ENCODE data around the gene FAM149A.

FAM149A gene

GRCh38 chr4:186166852-186167512 lies 62.5 kb downstream of the FAM149A start:
- no peak for DNase-seq

- no peak for DNase-seq
These were observed 63.1 kb downstream of the FAM149A start for GRCh38 chr4:186167605-186168004.

- no peak for DNase-seq
These were observed 64.2 kb downstream of the FAM149A start for GRCh38 chr4:186168750-186169149.

DNA sequence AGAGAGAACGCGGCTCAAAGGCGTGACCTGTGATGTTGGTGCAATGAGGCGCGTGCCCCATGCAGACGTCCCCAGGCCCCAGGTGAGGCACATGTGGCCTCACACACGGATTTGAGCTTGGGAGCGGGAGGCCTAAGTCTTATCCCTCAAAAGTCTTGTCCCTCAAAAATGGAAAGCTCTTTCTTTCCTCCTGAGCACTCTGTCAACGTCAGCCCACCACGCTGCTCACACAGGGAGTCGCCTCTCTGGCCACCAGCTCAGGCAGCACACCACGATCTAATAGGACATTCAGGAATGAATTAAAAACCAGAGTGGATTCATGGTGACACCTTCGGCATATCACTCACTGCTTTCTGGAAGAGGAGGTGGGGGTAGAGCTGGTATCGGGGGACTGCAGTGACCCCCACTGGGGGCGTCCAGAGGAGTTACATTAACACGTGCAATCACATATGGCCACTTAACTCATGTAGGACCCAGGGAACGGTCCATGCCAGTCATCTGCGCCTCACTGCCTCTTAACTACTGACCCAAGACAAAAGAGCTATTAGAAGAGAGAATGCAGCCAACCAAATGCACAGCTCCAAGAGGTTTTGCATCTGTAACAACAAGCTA lies 64.9 kb downstream of the FAM149A start:
- no peak for DNase-seq

DNA sequence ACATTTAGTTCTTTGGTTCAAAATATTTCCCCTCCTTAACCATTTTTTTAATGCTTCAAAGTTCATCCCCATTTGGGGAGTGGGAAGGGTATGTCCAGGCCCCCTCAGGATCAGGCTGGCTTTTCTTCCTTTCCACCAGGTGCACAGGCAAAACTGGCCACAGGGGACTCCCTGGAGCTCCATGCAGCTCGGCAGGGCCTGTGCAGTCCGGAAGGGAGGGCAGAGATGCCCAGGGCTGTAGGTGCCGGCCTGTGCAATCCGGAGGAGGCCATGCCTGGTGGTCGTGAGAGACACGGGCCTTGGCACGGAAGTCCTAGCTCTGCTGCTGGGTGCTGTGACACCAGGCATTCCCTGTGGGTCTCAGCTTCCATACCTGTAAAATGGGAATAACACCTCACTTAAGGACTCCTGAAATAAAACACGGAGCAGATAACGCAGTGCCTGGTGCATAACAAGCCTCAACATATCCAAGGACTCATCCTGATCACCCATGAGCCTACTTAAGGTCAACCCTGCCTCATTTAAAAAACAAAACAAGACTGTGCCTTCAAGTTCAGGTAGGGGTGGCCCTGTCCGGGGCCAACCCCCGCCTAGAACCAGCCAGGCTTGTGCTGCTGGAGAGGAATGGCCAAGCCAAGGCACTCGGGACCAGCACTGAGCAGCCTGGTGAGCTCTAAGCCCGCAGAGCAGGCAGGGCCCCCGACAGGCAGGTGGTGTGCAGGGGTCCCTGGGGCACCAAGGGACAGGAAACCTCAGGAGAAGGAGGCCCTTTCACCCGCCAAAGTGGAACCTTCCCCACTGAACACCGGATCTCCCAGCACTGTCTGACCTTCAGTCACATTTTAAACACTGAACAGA lies 65.7 kb downstream of the FAM149A start:
- DNase-seq, result no peak

DNA sequence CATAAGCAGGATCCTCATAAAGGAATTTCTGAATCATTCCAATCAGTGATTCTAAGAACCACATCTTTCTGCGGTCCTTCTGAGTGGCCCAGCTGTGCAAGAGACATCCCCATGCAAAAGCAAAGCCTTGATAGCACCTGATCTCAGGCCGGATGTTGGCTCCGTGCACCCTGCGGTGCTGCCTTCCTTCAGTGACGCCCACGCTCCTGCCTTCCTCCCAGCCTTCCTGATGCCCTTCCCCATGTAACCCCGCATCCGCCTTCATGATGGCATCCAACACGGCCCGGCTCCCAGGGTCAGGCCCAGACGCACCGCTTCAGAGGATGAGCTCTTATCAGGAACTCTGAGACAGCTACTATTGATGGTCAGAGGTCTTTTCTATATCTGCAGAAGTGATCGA lies 66.5 kb downstream of the FAM149A start:
- DNase-seq, result no peak

GRCh38 chr4:186172546-186172945 lies 68.0 kb downstream of the FAM149A start:
- DNase-seq, result no peak

- DNase-seq, result no peak
These were observed 83.6 kb downstream of the FAM149A start for GRCh38 chr4:186188107-186188506.

DNA sequence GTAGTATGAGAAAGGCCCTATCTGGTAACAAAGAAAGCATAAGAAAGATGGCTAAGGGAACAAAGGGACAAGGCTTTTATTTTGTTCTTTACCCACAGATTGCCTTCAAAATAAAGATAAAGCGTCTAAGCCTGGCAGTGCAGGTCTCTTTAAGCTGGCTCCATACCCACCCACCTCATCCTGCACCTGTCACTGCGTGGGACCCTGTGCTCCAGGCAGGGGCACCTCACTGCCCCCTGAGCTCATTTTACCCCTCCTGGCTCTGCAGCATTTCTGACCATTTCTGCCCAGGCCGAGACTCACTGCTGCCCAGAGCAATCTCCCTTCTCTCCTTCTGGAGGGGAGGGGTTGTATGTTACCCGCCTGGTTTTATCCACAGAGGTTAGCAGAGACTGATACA lies 85.2 kb downstream of the FAM149A start:
- DNase-seq, result no peak

DNA sequence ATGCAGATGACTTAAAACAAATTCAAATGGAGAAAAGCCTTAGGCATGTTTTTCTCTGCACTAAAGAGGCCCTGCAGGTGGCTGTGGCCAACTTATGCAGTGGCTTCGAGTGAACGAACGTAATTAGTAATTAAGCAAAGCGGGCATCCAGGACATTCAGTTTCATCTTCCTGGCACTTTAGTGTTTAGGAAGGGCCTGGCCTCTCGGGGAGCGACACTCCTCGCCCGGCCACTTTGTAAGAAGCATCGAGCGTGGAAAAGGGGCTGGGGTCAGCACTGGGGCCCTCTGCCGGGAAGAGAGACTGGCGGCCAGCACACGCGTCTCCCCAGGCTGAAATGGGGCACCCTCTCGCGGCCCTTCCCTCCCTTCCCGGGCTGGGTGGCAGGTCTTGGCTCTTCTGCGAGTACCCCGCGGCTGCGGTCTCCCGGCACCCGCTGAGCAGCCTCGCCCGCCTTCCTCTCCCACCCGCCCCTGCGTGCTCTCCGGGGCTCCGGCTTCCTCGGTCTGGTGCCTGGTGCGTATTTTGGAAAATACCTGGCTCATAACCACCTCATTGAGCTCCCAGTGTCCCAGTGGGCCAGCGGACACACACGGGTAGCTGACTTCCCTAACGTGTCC lies 86.2 kb downstream of the FAM149A start:
- DNase-seq, result no peak

- DNase-seq, result peak; percentile 94
These were observed 86.9 kb downstream of the FAM149A start, which contains the start of gene CYP4V2 for GRCh38 chr4:186191200-186192065. TSS of gene CYP4V2 (plus strand) at chr4:186191567. CDS start at chr4:186191824, 257 bp downstream.

GRCh38 chr4:186192066-186192612 lies 87.6 kb downstream of the FAM149A start:
- peak; percentile 79 for DNase-seq

DNA sequence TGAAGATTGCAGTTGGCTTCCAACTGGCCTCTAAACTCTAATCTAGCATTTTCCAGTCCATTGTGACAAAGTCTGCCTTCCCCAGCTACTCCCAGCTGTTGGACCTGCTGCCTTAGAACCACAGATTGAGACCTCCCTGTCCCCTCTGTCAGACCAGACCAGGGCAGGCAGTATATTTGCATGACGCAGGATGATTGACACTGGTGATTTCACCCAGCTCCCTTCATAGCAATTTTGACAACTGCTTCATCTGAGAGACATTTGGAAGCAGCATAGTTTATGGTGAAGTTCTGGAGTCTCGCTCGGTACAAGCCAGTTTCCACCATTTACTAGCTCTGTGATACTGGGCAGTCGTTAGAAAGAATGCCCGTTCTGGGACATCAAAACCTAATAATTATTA lies 89.3 kb downstream of the FAM149A start:
- no peak for DNase-seq

- DNase-seq, result no peak
These were observed 91.6 kb downstream of the FAM149A start for GRCh38 chr4:186196063-186196462.

DNA sequence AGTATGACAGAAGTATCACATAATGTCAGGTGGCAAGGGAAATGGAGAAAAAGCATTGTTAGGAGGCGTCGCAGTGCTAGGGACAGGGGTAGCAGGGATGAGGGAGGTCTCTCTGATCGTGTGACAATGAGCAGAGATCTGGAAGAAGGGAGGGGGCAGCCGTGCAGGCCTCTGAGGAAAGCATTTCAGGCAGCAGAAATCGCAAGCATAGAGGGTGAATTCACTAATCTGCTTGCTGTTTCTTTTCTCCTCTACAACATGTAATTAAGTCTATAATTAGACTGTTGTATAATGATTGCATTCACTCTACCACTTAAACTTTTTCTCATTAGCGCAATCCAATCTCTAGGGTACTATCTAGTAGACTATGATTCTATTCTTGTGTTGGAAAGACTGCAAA lies 96.0 kb downstream of the FAM149A start:
- DNase-seq, result no peak

- DNase-seq, result no peak
These were observed 96.5 kb downstream of the FAM149A start for GRCh38 chr4:186201010-186201409.

DNA sequence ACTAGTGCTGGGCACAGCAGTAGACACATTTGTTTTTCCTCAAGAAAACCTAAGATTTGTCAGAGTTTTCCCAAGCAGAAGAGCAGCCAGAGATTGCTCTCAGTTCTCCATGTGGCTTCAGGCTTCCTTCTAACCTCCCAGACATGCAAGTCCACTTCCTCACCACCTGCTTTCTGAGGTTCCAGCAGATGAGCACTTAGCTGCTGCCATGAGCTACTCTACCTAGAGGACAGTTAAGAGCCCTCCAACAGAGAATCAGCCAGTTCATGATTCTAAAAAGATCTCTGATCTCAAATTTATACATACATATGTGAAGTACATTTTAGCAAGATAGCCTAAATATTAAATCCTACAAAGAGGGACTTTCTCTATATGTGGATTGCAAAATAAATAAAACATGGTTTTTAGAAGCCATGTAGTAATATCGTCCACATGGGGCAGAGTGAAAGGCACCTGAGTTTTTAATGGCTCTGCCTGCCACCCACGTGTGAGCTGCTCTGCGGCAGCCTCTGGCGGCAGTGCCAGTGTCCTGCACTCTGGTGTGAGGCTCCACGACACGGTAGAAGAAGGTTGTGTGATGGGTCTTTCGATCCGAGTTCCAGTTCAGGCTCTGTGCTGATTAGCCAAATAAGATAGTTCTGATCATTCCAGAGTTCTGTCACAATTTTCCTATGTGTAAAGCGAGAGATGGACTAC lies 97.2 kb downstream of the FAM149A start:
- DNase-seq, result peak; percentile 88

GRCh38 chr4:186202490-186203140 lies 98.1 kb downstream of the FAM149A start:
- no peak for DNase-seq

GRCh38 chr4:186203406-186203805 lies 98.9 kb downstream of the FAM149A start:
- DNase-seq, result peak; percentile 84

GRCh38 chr4:186204103-186204559 lies 99.6 kb downstream of the FAM149A start:
- no peak for DNase-seq

- DNase-seq, result no peak
These were observed 100.2 kb downstream of the FAM149A start for GRCh38 chr4:186204686-186205085.

Measured in OCI-M1 (cell line).